SK-N-SH (cell line): ENCODE data around the gene PALLD. TPM values are rescaled to one million over a fixed set of nuclear protein-coding genes. Genes with fewer than 3 reads are reported as not detected.

ENCODE experiments used
- CTCF ChIA-PET: fragments of 300-600, 350-600 bp; formaldehyde crosslinking; extraction: SDS; loops from one replicate; lab custom pipeline; 2021; lab: Yijun Ruan, JAX
- POLR2A ChIA-PET: fragments of 350-600 bp; sonication (Branson Sonifier 250); formaldehyde crosslinking; extraction: SDS; loops from one replicate; lab custom pipeline; 2020; ENCODE audit warnings: antibody characterized with exemption, inconsistent platforms; lab: Yijun Ruan, JAX
- DNase-seq: peaks from one replicate; pipeline ENCODE4 v3.0.0; 2012
- H2AFZ ChIP-seq: fragments of 200-600 bp; sonication (generic); 2 replicates; pipeline ENCODE4 v1.8.1; 2016; ENCODE audit warnings: antibody characterized with exemption, mild to moderate bottlenecking, low read depth
- H3F3A ChIP-seq: fragments of 200-600 bp; sonication (generic); replicated peaks from 2 replicates; pipeline ENCODE3; 2016; ENCODE audit warnings: antibody characterized with exemption, mild to moderate bottlenecking; ENCODE audit not compliant: insufficient read depth
- H3K27ac ChIP-seq, 2 experiments: fragments of 200-500 bp in 1 of 2; fragments of 200-600 bp in 1 of 2; sonication (Bioruptor generic) in 1 of 2; sonication (generic), shearing (Covaris generic) in 1 of 2; 2 replicates each; pipeline versions ENCODE4 v1.5.1 to v1.6.1; 2014 to 2016; ENCODE audit warnings: low read depth in 2 of 2, inconsistent platforms in 1 of 2, low read length in 1 of 2, mild to moderate bottlenecking in 1 of 2, mixed read lengths in 1 of 2
- H3K27me3 ChIP-seq: fragments of 200-600 bp; sonication (generic), shearing (Covaris generic); 2 replicates; pipeline ENCODE4 v1.6.1; 2016; ENCODE audit warnings: mixed run types; ENCODE audit not compliant: insufficient read depth
- H3K36me3 ChIP-seq, 2 experiments: fragments of 200-500 bp in 1 of 2; fragments of 200-600 bp in 1 of 2; sonication (Bioruptor generic) in 1 of 2; sonication (generic) in 1 of 2; replicated peaks in 1 of 2; 2 replicates each; pipeline versions ENCODE3 to v1.5.1; 2014 to 2016; ENCODE audit warnings: low read length in 1 of 2, mild to moderate bottlenecking in 1 of 2; ENCODE audit not compliant: insufficient read depth in 2 of 2, control insufficient read depth in 1 of 2
- H3K4me1 ChIP-seq, 2 experiments: fragments of 200-500 bp in 1 of 2; fragments of 200-600 bp in 1 of 2; sonication (Bioruptor generic) in 1 of 2; sonication (generic), shearing (Covaris generic) in 1 of 2; 2 replicates each; pipeline versions ENCODE4 v1.5.1 to v1.6.1; 2014 to 2016; ENCODE audit warnings: low read depth in 1 of 2, low read length in 1 of 2, mixed run types in 1 of 2; ENCODE audit not compliant: insufficient read depth in 2 of 2, control insufficient read depth in 1 of 2
- H3K4me2 ChIP-seq: fragments of 200-600 bp; sonication (generic), shearing (Covaris generic); 2 replicates; pipeline ENCODE4 v1.6.1; 2017; ENCODE audit warnings: mixed run types
- H3K4me3 ChIP-seq, 2 experiments: fragments of 200-500 bp in 1 of 2; fragments of 200-600 bp in 1 of 2; sonication (Bioruptor generic) in 1 of 2; sonication (generic), shearing (Covaris generic) in 1 of 2; 2 replicates each; pipeline versions ENCODE4 v1.5.1 to v1.8.1; 2014 to 2016; ENCODE audit warnings: low read depth in 2 of 2, inconsistent platforms in 1 of 2, low read length in 1 of 2, mild to moderate bottlenecking in 1 of 2, mixed read lengths in 1 of 2, moderate library complexity in 1 of 2
- H3K79me2 ChIP-seq: fragments of 200-600 bp; sonication (generic); 2 replicates; pipeline ENCODE4 v1.8.1; 2017; ENCODE audit warnings: mild to moderate bottlenecking; ENCODE audit not compliant: insufficient read depth
- H3K9ac ChIP-seq: fragments of 200-600 bp; sonication (generic); 2 replicates; pipeline ENCODE4 v1.6.1; 2017; ENCODE audit warnings: mixed run types
- H3K9me2 ChIP-seq: fragments of 200-600 bp; sonication (generic); 2 replicates; pipeline ENCODE4 v1.6.1; 2017; ENCODE audit warnings: mixed run types
- H3K9me3 ChIP-seq: fragments of 200-600 bp; sonication (generic); 2 replicates; pipeline ENCODE4 v1.6.1; 2017; ENCODE audit warnings: mixed run types, mild to moderate bottlenecking, moderate library complexity
- H4K20me1 ChIP-seq: fragments of 200-600 bp; sonication (generic); 2 replicates; pipeline ENCODE4 v1.6.1; 2017; ENCODE audit warnings: mild to moderate bottlenecking, mixed run types; ENCODE audit not compliant: insufficient read depth
- ELF1 ChIP-seq: IDR thresholded peaks from 2 replicates; pipeline ENCODE4 v1.4.0; 2012
- EZH2phosphoT487 ChIP-seq: fragments of 200-600 bp; sonication (generic); IDR thresholded peaks from 2 replicates; pipeline ENCODE4 v1.6.1; 2017; ENCODE audit warnings: low read depth, mixed run types, mild to moderate bottlenecking, antibody characterized with exemption, moderate library complexity, borderline replicate concordance
- FOSL2 ChIP-seq: IDR thresholded peaks from 2 replicates; pipeline ENCODE4 v1.4.0; 2012; ENCODE audit warnings: low read depth, mild to moderate bottlenecking, moderate library complexity, borderline replicate concordance
- FOXJ3 ChIP-seq: sonication (generic); formaldehyde crosslinking; IDR thresholded peaks from 2 replicates; pipeline ENCODE4 v1.5.1; 2020; ENCODE audit warnings: mild to moderate bottlenecking, missing genetic modification reagents
- GATA2 ChIP-seq: sonication (generic); formaldehyde crosslinking; IDR thresholded peaks from 2 replicates; pipeline ENCODE4 v1.5.0; 2020; ENCODE audit warnings: mild to moderate bottlenecking, missing genetic modification reagents
- SMC3 ChIP-seq: IDR thresholded peaks from 2 replicates; pipeline ENCODE4 v1.6.1; 2012; ENCODE audit warnings: low read depth, low read length, improper control_type of control experiment
- TEAD4 ChIP-seq: IDR thresholded peaks from 2 replicates; pipeline ENCODE4 v1.4.0; 2012; ENCODE audit warnings: mild to moderate bottlenecking, borderline replicate concordance; ENCODE audit not compliant: insufficient read depth
- USF1 ChIP-seq: IDR thresholded peaks from 2 replicates; pipeline ENCODE4 v1.4.0; 2012; ENCODE audit warnings: low read depth, borderline replicate concordance
- ZBTB33 ChIP-seq: IDR thresholded peaks from 2 replicates; pipeline ENCODE4 v1.4.0; 2012; ENCODE audit warnings: low read depth, borderline replicate concordance
- WGBS: methylation state at CpG from one replicate; pipeline ENCODE4 v1.1.6; 2017; ENCODE audit warnings: low lambda C conversion rate; 5-methylcytosine and 5-hydroxymethylcytosine counted together
- polyA plus RNA-seq, 3 experiments: library from polyadenylated mRNA; depleted of rRNA; stranded (reverse); fragments of >200 nt; gene quantifications; 2 replicates each; pipeline ENCODE4 v1.2.3, GENCODE V29; 2012

Gene PALLD
- polyA plus RNA-seq, 1 of the 3 experiments (the other 2 are of a cell fraction) = 33.0 TPM

- TF ChIP-seq EZH2phosphoT487 (no peak), ZBTB33 (no peak), GATA2 (CRISPR knock-in tag) (no peak), FOSL2 (no peak), TEAD4 (no peak), FOXJ3 (CRISPR knock-in tag) (no peak), SMC3 (no peak)
Measured at GRCh38 chr4:168734703-168735678, 238.1 kb downstream of the PALLD start (continued).

- H2AFZ ChIP-seq = no peak overlapping the region
- no peak overlapping the region for H3K9ac ChIP-seq
- no peak for DNase-seq
- CTCF ChIA-PET = interaction anchor here (0.9 kb wide), 1 partner anchor 19 kb away, joined by 3 read pairs; no protein-coding TSS in a partner anchor
- H3F3A ChIP-seq = no peaks in the 10 kb centered on the region
- no peak overlapping the region for H3K4me3 ChIP-seq
- no peaks in the 10 kb centered on the region; a peak in 1 of 4 replicates for H3K4me1 ChIP-seq
- no peaks in the 10 kb centered on the region for H4K20me1 ChIP-seq
- H3K79me2 ChIP-seq = no peaks in the 10 kb centered on the region
- no peak overlapping the region for H3K4me2 ChIP-seq
- H3K27me3 ChIP-seq = no peaks in the 10 kb centered on the region
- TF ChIP-seq USF1 = 0 out of 2 replicates have a peak, but pooled peaks have one; percentile 11
- TF ChIP-seq ELF1 = no peak
- TF ChIP-seq, all 33 proteins: peak for 1
- Histone ChIP-seq H3K9me3 (no peaks in the 10 kb centered on the region), H3K9me2 (no peaks in the 10 kb centered on the region), H3K36me3 (no peaks in the 10 kb centered on the region), H3K27ac (no peak overlapping the region)
- 97% methylated on average over 3 of the region's 3 CpGs for WGBS
- POLR2A ChIA-PET = no interaction called here
Measured at GRCh38 chr4:168735735-168736134, 238.9 kb downstream of the PALLD start.
